Measurements from ENCODE around the gene RNF149.
"Not testable (repeated sequence)": the region's sequence is repeated elsewhere in the genome, so short reads cannot be mapped to it uniquely, and the experiment has no call there.

Gene RNF149

GRCh38 chr2:101253013-101253702, 55.3 kb downstream of the RNF149 start:
- DNase-seq: no peak

DNA sequence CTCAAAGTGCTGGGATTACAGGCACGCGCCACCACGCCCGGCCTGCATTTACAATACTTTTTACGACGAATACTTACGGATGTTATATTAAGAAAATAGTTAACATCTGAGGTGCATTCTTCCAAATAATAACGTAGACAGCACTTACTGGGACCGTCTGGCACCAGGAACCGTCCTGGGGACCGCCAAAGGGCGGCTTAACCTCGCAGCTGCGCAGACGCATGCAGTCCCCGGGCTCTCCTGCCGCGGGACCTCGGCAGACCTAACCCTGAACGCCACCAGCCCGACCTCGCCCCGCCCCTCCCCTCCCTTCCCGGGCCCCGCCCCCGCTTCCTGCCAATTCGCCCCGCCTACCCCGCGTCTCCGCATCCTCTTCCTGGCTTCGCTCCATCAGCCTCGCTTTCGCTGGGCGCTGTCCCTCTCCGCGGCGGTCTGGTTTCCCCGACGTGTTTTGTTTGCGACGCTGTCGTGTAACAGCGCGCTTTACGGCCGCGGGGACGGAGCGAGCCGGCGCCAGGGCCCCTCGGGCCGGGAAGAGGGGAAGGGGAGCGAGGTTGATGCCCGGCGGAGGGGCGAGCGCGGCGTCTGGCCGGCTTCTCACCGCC, 56.0 kb downstream of the RNF149 start, which contains the start of gene CNOT11:
CNOT11 (plus strand) TSS at position 479 of the 605 bp plus-strand sequence; CDS start at position 558, 79 bp downstream.
- peak; percentile 89 for DNase-seq

DNA sequence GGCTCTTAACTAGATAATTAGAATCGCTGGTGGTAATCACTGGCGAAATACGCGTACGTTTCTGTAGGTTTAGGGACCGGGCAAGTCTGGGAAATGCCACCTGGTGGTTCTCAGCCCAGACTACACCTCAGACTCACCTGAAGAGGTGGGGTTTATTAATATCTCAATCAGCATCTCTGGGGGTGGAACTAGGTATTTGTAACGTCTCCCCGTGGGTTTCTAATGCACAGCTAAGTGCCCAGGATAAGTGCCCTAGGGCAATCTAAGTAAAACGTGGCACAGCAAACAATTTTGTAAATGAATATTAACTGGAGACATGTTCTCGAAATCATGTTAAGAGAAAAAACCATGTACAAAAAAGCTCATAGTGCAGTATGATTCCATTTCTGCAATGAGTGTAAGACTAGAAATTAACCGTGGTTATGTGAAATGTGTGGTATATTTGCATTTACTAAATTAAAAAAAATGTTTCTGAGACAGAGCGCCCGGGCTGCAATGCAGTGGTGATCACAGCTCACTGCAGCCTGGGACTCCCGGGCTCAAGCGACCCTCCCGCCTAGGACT, 56.6 kb downstream of the RNF149 start:
- DNase-seq: no peak

- not testable (repeated sequence) for DNase-seq
Measured at GRCh38 chr2:101251246-101251781, 57.2 kb downstream of the RNF149 start.

- no peak for DNase-seq
Measured at GRCh38 chr2:101249826-101250225, 58.7 kb downstream of the RNF149 start.

DNA sequence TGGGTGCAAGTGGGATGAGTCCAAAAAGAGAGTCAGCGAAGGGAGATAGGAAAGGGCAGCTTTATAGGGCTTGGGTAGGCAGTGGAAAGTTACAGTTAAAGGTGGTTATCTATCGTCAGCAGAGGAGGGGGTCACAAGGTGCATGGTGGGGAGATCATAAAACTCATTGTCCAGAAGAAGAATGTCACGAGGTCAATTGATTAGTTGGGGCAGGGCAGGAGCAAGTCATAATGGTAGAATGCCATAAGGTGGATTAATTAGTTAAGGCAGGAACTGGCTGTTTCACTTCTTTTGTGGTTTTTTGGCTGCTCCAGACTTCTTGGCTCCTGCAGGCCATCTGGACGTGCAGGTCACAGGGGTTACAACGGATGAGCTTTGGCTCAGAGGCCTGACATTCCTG, 59.7 kb downstream of the RNF149 start:
- DNase-seq: not testable (repeated sequence)

DNA sequence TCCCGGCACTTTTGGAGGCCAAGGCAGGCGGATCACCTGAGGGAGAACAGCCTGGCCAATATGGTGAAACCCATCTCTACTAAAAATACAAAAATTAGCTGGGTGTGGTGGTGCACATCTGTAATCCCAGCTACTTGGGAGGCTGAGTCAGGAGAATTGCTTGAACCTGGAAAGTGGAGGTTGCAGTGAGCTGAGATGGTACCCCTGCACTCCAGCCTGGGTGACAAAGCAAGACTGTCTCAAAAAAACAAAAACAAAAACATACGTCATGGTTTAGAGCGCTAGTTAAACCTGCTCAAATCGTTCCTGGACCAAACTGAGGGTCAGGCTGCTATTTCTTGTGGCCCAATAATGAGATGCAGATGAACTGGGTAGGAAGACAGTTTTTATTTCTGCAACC, 63.0 kb downstream of the RNF149 start:
- DNase-seq: not testable (repeated sequence)

DNA sequence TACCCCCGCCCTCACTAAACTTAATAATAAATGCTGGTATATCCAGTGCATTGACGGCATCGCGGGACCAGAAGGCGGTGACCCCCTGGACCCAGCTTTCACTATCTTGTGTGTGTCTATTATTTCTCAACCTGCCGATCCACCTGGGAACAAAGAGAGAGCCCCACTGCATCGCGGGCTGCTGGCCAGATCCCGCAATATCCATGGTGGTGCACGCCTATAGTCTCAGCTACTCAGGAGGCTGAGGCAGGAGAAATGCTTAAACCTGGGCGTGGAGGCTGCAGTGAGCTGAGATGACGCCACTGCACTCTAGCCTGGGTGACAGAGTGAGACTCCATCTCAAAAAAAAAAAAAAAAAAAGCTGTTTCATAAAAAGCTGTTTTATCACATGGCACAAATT, 63.6 kb downstream of the RNF149 start:
- not testable (repeated sequence) for DNase-seq

GRCh38 chr2:101244373-101244772, 64.1 kb downstream of the RNF149 start:
- DNase-seq: not testable (repeated sequence)

GRCh38 chr2:101241158-101241557, 67.3 kb downstream of the RNF149 start:
- DNase-seq: no peak

- not testable (repeated sequence) for DNase-seq
Measured at GRCh38 chr2:101240694-101241093, 67.8 kb downstream of the RNF149 start.

GRCh38 chr2:101239760-101240118, 68.8 kb downstream of the RNF149 start:
- not testable (repeated sequence) for DNase-seq

- no peak for DNase-seq
Measured at GRCh38 chr2:101238930-101239759, 69.4 kb downstream of the RNF149 start.

GRCh38 chr2:101237944-101238343, 70.6 kb downstream of the RNF149 start:
- DNase-seq: not testable (repeated sequence)

DNA sequence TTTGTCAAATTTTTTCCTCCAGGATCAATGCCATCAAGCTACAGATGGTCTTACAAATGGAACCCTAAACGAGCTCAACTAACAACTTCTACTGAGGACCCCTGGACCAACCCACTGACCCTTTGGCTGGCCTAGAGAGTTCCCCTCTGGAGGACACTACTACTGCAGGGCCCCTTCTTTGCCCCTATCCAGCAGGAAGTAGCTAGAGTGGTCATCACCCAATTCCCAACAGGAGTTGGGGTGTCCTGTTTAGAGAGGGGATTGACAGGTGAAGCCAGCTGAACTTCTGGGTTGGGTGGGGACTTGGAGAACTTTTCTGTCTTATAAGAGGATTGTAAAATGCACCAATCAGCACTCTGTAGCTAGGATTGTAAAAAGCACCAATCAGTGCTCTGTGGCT, 72.5 kb downstream of the RNF149 start:
- not testable (repeated sequence) for DNase-seq

- no peak for DNase-seq
Measured at GRCh38 chr2:101234169-101234938, 74.1 kb downstream of the RNF149 start.

- DNase-seq: no peak
Measured at GRCh38 chr2:101232770-101233169, 75.7 kb downstream of the RNF149 start.

DNA sequence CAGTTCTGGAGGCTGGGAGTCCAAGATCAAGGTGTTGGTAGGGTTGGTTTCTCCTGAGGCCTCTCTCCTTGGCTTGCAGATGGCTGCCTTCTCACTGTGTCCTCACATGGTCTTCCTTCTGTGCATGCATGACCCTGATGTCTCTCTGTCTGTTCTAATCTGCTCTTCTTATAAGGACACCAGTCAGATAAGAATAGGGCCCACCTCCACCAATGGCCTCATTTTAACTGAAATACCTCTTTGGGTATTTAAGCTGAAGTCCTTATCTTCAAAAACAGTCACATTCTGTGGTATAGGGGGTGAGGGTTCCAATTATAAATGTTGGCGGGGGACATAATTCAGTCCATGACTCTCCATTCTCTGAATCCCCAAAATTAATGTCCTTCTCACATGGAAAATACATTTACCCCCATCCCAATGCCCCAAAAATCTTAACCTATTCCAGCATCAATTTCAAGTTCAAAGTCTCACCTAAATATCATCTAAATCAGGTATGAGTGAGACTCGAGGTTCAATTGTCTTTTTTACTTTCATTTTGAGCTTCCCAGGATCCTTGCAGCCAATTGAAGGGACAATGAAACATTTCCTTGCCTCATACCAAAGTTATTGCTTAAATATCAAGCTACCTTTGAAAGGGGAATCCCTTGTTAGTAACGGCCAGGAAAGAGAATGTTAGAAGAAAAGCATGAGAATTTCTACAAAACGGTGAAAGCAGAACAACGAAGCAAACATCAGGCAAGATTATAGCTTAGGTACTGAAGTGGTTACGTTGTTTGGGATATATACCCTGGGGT, 76.4 kb downstream of the RNF149 start:
- DNase-seq: no peak

- no peak for DNase-seq
Measured at GRCh38 chr2:101231240-101231639, 77.3 kb downstream of the RNF149 start.

GRCh38 chr2:101230541-101231001, 77.9 kb downstream of the RNF149 start:
- DNase-seq: no peak

All from KG1 (cell line).